ENCODE data around the gene TSPYL1.
"Not testable (repeated sequence)": the region's sequence is repeated elsewhere in the genome, so short reads cannot be mapped to it uniquely, and the experiment has no call there.

The TSPYL1 gene

DNA sequence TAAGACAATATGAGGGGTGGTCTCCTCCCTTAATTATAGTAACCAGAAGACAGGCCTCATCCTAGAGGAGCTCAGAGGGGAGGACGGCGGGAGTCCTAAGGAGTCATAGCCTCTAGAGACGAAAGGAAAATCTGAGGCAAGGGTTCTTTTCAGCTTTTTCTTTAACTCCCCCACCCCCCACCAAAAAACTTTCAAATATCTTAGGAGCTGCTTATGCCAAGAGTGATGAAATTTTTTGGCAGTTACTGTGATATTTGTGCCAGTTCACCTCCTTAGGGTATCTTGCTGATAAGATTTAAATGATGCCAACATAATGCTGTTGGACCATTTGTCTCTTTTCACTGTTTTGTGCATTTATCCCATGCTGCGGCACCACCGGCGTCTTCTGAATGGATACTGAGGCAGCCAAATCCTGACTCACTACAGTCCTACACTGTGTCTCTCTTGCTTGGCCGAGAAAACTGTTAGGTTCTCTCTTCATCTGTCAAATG lies 46.5 kb upstream of the TSPYL1 start:
- no peak overlapping the region for H3K27ac ChIP-seq

GRCh38 chr6:116325634-116326132 lies 46.0 kb upstream of the TSPYL1 start:
- intact Hi-C loops (cut with DNase I; ENCODE audit: low total_unique reads); H3K9me3 ChIP-seq: not testable (repeated sequence)

More for the DNA sequence above, 46.5 kb upstream of the TSPYL1 start:
- peaks cover 0 to 42% (median 8%) of the 10 kb centered on the region in 4 donors for H3K4me1 ChIP-seq
- H3K9me3 ChIP-seq: no peaks in the 10 kb centered on the region
- H3K27me3 ChIP-seq: no peaks in the 10 kb centered on the region
- TF ChIP-seq, protein P1, sequence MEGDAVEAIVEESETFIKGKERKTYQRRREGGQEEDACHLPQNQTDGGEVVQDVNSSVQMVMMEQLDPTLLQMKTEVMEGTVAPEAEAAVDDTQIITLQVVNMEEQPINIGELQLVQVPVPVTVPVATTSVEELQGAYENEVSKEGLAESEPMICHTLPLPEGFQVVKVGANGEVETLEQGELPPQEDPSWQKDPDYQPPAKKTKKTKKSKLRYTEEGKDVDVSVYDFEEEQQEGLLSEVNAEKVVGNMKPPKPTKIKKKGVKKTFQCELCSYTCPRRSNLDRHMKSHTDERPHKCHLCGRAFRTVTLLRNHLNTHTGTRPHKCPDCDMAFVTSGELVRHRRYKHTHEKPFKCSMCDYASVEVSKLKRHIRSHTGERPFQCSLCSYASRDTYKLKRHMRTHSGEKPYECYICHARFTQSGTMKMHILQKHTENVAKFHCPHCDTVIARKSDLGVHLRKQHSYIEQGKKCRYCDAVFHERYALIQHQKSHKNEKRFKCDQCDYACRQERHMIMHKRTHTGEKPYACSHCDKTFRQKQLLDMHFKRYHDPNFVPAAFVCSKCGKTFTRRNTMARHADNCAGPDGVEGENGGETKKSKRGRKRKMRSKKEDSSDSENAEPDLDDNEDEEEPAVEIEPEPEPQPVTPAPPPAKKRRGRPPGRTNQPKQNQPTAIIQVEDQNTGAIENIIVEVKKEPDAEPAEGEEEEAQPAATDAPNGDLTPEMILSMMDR (IDR thresholded peaks at IDR 0.05): no peak
- H3K4me3 ChIP-seq: no peak overlapping the region
- intact Hi-C loops (cut with DNase I; ENCODE audit: low total_unique reads): no loop called here
- no peaks in the 10 kb centered on the region for H3K36me3 ChIP-seq
- DNase-seq: no peak

DNA sequence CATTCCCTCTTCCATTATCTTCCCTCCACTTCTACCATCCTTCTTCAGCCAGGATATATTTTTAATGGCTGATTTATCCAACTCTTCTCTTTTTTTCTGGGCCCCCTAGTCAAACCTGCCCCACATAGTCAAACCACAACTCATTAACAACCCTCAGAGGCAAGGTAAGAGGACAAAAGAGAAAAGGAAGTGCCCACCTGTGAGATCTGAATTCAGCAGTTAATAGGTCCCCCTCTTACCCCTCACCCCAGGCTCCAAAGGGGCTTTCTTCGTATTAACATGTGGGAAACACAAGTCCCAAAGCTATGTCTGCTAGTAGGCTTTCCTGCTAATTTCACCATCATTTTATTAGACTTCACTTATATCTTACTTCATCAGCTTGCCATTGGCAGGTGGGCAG lies 44.1 kb upstream of the TSPYL1 start:
- H3K36me3 ChIP-seq: no peaks in the 10 kb centered on the region
- H3K27me3 ChIP-seq: no peaks in the 10 kb centered on the region
- H3K27ac ChIP-seq: no peak overlapping the region
- DNase-seq: no peak
- peaks cover 0 to 30% (median 8%) of the 10 kb centered on the region in 4 donors for H3K4me1 ChIP-seq
- TF ChIP-seq, protein P1 (IDR thresholded peaks at IDR 0.05): no peak
- intact Hi-C loops (cut with DNase I; ENCODE audit: low total_unique reads): no loop called here
- no peak overlapping the region for H3K4me3 ChIP-seq
- H3K9me3 ChIP-seq: no peaks in the 10 kb centered on the region

More at GRCh38 chr6:116325634-116326132, 46.0 kb upstream of the TSPYL1 start:
- not testable (repeated sequence) for H3K27me3 ChIP-seq, H3K4me3 ChIP-seq, H3K27ac ChIP-seq, DNase-seq, H3K36me3 ChIP-seq
- H3K4me1 ChIP-seq: peaks cover 0 to 42% (median 8%) of the 10 kb centered on the region in 4 donors

DNA sequence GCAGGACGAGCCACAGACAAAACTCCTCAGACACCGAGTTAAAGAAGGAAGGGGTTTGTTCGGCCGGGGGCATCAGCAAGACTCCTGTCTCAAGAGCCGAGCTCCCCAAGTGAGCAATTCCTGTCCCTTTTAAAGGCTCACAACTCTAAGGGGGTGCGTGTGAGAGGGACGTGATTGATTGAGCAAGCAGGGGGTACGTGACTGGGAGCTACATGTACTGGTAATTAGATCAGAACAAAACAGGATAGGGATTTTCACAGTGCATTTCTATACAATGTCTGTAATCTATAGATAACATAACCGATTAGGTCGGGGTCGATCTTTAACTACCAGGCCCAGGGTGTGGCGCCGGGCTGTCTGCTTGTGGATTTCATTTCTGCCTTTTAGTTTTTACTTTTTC lies 42.2 kb upstream of the TSPYL1 start:
- intact Hi-C loops (cut with DNase I; ENCODE audit: low total_unique reads): not testable (repeated sequence)
- peaks cover 0 to 11% (median 7%) of the 10 kb centered on the region in 4 donors for H3K4me1 ChIP-seq

GRCh38 chr6:116316772-116317467 lies 37.2 kb upstream of the TSPYL1 start:
- Histone ChIP-seq H3K36me3 (no peaks in the 10 kb centered on the region), H3K4me1 (peaks cover 0 to 6% (median 3%) of the 10 kb centered on the region in 4 donors), H3K27ac (no peak overlapping the region), H3K4me3 (no peak overlapping the region), H3K27me3 (no peaks in the 10 kb centered on the region), H3K9me3 (no peaks in the 10 kb centered on the region)
- TF ChIP-seq, protein P1 (IDR thresholded peaks at IDR 0.05): no peak
- intact Hi-C loops (cut with DNase I; ENCODE audit: low total_unique reads): no loop called here
- DNase-seq: peak; percentile 59 to 77

More for the DNA sequence above, 42.2 kb upstream of the TSPYL1 start:
- H3K4me3 ChIP-seq, H3K27ac ChIP-seq, H3K9me3 ChIP-seq, DNase-seq, H3K36me3 ChIP-seq, H3K27me3 ChIP-seq: not testable (repeated sequence)

- Histone ChIP-seq H3K27me3 (no peaks in the 10 kb centered on the region), H3K4me1 (peaks cover 0 to 6% (median 3%) of the 10 kb centered on the region in 4 donors), H3K36me3 (no peaks in the 10 kb centered on the region), H3K4me3 (no peak overlapping the region), H3K9me3 (no peaks in the 10 kb centered on the region), H3K27ac (no peak overlapping the region)
- DNase-seq: peak in 1 of 2 donors; percentile 20
- intact Hi-C loops (cut with DNase I; ENCODE audit: low total_unique reads): no loop called here
- TF ChIP-seq, protein P1 (IDR thresholded peaks at IDR 0.05): no peak
Measured at GRCh38 chr6:116314878-116315277, 35.1 kb upstream of the TSPYL1 start.

Measured in tibial artery (tissue), 4 donors.